ENCODE results near the gene TLK1.

TLK1 gene

GRCh38 chr2:170972296-170973224, 188.1 kb downstream of the TLK1 start:
- TF ChIP-seq CTCF (IDR thresholded peaks at IDR 0.05; ENCODE audit: low read depth, low read length): no peak
- DNase-seq (ENCODE audit: extremely low read depth, low read depth): no peak

- no peak for TF ChIP-seq CTCF (IDR thresholded peaks at IDR 0.05; ENCODE audit: low read depth, low read length)
- no peak for DNase-seq (ENCODE audit: extremely low read depth, low read depth)
Measured at GRCh38 chr2:170971071-170971470, 189.6 kb downstream of the TLK1 start.

GRCh38 chr2:170969872-170970496, 190.7 kb downstream of the TLK1 start:
- TF ChIP-seq CTCF (IDR thresholded peaks at IDR 0.05; ENCODE audit: low read depth, low read length): no peak
- DNase-seq (ENCODE audit: extremely low read depth, low read depth): no peak

GRCh38 chr2:170969030-170969429, 191.7 kb downstream of the TLK1 start:
- no peak for DNase-seq (ENCODE audit: extremely low read depth, low read depth)
- TF ChIP-seq CTCF (IDR thresholded peaks at IDR 0.05; ENCODE audit: low read depth, low read length): no peak

- DNase-seq (ENCODE audit: extremely low read depth, low read depth): no peak
- TF ChIP-seq CTCF (IDR thresholded peaks at IDR 0.05; ENCODE audit: low read depth, low read length): no peak
Measured at GRCh38 chr2:170968205-170969003, 192.3 kb downstream of the TLK1 start.

- DNase-seq (ENCODE audit: extremely low read depth, low read depth): no peak
- no peak for TF ChIP-seq CTCF (IDR thresholded peaks at IDR 0.05; ENCODE audit: low read depth, low read length)
Measured at GRCh38 chr2:170967553-170967952, 193.1 kb downstream of the TLK1 start.
